ENCODE data around the gene CLDN7.

The CLDN7 gene

GRCh38 chr17:7284911-7285310 is 22.6 kb upstream of the CLDN7 start:
- no peak for DNase-seq

DNA sequence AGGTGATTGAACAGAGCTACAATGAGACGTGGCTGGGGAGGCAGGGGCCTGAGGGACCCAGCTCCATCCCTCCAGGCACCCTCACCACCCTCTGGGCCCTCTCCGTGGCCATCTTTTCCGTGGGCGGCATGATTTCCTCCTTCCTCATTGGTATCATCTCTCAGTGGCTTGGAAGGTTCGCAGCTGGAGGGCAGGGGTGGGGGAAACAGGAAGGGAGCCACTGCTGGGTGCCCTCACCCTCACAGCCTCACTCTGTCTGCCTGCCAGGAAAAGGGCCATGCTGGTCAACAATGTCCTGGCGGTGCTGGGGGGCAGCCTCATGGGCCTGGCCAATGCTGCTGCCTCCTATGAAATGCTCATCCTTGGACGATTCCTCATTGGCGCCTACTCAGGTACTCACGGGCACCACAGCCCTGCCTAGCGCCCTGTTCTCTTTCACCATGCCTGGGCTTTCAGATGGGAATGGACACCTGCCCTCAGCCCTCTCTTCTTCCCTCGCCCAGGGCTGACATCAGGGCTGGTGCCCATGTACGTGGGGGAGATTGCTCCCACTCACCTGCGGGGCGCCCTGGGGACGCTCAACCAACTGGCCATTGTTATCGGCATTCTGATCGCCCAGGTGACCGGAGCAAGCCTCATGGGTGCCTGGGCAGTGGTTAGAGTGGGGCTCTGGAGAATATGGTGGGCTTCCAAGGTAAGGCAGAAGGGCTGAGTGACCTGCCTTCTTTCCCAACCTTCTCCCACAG is 21.4 kb upstream of the CLDN7 start:
- DNase-seq: no peak

DNA sequence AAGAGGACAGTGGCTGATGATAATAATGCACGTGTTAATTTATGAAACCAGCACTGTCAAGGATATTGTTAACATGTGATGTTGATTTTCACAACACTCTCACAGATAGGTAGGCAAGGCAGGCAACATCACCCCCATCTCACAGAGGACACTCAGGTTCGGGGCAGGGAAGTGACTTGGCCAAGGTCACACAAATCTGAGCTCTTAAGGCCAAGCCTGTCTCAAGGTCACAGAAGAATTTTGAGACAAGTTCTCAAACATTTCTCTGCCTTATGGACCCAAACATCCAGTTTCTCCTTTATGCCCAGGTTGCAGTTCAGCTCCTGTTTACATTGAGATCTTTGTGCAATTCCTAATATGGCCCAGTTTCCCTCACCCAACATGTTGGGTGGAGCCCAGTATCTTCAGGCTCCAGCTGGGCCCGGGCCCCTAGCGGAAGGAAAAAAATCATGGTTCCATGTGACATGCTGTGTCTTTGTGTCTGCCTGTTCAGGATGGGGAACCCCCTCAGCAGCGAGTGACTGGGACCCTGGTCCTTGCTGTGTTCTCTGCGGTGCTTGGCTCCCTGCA is 20.6 kb upstream of the CLDN7 start:
- DNase-seq: no peak

- no peak for DNase-seq
Observed at GRCh38 chr17:7281953-7282751, 19.9 kb upstream of the CLDN7 start.

DNA sequence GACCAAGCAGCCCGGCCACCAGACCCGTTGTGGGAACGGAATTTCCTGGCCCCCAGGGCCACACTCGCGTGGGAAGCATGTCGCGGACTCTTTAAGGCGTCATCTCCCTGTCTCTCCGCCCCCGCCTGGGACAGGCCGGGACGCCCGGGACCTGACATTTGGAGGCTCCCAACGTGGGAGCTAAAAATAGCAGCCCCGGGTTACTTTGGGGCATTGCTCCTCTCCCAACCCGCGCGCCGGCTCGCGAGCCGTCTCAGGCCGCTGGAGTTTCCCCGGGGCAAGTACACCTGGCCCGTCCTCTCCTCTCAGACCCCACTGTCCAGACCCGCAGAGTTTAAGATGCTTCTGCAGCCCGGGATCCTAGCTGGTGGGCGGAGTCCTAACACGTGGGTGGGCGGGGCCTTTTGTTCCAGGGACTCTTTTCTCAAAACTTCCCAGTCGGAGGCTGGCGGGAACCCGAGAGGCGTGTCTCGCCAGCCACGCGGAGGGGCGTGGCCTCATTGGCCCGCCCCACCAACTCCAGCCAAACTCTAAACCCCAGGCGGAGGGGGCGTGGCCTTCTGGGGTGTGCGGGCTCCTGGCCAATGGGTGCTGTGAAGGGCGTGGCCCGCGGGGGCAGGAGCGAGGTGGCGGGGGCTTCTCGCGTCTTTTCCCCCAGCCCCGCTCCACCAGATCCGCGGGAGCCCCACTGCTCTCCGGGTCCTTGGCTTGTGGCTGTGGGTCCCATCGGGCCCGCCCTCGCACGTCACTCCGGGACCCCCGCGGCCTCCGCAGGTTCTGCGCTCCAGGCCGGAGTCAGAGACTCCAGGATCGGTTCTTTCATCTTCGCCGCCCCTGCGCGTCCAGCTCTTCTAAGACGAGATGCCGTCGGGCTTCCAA is 19.0 kb upstream of the CLDN7 start, which contains the start of gene SLC2A4:
TSS of gene SLC2A4 (plus strand) at position 645 of the 879 bp plus-strand sequence. CDS start at position 862, 217 bp downstream.
- DNase-seq: peak; percentile 61

- DNase-seq: no peak
Observed at GRCh38 chr17:7280519-7281073, 18.3 kb upstream of the CLDN7 start.

DNA sequence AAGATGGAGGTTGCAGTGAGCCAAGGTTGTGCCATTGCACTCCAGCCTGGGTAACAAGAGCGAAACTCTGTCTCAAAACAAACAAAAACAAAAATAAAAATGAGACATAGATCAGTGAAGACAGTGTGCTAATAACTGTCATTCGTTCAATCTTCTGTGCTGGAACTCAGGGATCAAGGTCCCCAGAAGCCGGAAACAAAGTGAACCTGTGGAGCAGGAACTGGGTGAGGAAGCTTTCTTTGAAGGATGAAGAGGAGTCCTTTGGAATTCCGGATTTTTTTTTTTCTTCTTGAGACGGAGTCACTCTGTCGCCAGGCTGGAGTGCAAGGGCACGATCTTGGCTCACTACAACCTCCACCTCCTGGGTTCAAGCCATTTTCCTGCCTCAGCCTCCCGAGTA is 17.2 kb upstream of the CLDN7 start:
- DNase-seq: no peak

DNA sequence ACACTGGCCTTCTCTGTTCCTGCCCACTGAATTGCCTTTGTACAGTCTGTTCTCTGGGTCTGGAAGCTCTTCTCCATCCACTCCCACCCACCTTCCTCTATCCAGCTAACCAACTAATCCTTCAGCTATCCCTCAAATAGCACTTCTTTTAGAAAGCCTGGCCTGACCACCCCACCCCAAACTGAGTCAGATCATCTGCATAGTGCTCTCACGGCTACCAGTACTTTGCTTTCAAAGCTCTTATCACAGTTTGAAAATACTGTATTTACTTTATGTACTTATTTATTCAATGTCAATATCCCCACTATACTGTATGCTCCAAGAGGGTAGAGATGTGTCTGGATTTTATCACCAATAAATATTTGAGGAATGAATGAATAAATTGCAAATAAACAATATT is 4.5 kb upstream of the CLDN7 start:
- no peak for DNase-seq

- no peak for DNase-seq
Observed at GRCh38 chr17:7263801-7264078, 1.5 kb upstream of the CLDN7 start.

GRCh38 chr17:7262935-7263800 is 890 bp upstream of the CLDN7 start:
- no peak for DNase-seq

DNA sequence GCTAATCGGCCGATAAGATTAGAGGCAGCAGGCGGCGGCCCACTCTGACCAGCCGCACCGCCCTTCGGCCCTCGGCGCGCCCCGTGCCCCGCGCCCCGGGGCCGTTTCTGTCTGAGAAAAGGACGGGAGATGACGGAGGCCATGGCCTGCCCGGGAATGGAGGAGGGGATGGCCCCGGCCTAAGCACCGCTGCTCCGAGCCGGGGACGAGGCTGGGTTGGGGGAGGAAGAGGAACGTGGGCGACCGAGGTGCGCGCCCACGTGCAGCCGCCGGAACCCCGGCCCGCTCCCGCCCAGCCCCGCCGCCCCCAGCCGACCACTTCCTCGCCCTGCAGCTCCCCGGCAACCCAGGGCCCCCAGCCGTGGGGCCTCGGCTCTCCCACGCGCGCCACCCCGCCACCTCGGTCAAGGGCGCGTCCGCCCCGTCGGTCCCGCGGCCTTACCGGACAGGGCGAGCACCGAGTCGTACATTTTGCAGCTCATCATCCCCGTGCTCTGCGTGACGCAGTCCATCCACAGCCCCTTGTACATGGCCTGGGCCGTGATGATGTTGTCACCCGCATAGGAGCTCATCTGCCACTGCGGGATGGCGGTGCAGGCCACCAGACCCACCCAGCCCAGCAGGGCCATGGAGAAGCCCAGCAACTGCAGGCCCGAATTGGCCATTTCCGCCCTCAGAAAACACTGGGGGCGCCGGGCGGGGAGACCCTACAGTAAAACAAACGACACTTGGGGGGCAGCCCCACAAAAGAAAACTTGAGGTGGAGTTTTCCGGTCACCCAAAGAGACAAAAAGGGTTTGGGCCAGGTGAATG is 693 bp downstream of the CLDN7 start:
- no peak for DNase-seq

DNA sequence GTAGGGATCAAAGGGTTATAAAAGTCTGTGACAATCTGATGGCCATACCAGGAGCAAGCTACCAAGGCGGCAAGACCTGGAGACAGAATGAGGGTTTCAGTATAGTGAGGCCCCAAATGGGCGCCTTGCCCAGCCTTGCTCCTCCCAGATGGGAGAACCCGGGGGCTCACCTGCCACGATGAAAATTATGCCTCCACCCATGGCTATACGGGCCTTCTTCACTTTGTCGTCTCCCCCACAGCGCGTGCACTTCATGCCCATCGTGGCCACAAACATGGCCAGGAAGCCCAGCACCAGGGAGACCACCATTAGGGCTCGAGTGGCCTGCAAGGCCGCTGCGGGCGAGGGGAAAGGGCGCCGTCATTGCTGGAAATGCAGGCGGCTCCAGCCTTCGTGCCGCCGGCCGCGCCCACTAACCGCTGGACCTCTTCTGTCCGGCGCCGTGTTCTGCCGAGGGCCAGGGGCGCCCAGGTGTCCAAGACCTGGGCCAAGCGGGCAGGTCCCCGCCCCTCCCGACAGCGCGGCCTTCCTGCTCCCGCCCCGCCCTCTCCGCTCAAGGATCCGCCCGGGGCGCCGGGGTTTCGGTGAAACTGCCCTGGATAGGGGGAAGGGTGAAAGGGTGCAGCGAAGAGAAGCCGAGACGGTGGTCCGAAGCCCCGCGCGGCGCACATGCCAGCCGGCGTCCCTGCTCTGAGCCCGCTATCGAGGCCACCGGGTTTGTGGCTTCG is 1.5 kb downstream of the CLDN7 start:
- DNase-seq: no peak

DNA sequence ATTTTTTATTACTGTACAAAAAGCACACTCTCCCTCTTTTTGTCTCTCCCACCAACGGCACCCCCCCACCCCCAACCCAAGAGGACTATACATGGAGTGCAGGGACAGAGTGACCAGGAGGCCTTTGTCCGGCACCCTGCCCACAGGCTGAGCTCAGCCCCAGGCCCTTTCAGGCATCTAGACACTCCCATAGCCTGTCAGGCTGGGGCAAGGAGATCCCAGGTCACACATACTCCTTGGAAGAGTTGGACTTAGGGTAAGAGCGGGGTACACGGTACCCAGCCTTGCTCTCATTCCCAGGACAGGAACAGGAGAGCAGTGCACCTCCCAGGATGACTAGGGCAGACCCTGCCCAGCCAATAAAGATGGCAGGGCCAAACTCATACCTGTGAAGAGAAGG is 2.1 kb downstream of the CLDN7 start:
- DNase-seq: no peak

DNA sequence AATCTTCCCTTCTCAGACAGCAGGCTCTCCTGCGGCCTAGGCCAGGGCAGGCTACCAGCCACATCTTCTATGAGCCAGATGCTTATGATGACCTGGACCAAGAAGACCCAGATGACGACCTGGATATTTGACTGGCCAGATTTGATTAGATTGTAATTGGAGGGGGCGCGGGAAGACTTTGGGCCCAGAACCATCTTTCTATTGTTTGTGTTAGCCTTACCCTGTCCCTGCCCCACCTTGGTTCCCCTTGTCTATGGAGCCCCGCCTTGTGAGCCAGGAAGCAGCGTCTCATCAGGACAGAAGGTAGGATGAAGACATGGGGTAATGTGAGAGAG is 2.8 kb downstream of the CLDN7 start:
- no peak for DNase-seq

GRCh38 chr17:7258731-7259554 is 3.3 kb downstream of the CLDN7 start:
- DNase-seq: no peak

DNA sequence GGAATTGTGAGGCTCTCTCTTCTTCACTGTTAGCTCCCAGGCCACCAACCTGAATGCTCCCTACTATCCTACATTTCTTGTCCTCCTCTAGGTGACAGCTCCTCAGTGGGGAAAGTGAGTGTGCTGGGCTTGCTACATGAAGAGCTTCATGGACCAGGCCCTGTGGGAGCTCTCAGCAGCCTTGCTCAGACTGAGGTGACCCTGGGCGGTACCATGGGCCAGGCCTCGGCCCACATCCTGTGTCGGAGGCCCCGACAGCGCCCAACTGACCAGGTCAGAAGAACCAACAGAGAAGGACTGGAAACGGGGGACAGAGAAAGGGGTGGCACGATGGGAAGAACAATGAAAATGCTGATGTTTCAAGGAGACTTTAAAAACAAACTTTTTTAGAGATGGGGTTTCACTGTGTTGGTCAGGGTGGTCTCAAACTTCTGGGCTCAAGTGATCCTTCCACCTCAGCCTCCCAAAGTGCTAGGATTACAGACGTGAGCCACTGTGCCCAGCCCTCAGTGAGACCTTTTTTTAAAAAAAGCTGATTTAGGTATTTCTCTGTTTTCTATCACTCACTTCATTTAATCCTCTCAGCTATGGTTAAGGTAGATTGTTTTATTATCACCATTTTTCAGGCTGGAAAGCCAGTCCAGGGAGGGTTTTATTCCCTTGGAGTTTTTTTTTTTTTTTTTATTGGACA is 5.4 kb downstream of the CLDN7 start:
- no peak for DNase-seq

DNA sequence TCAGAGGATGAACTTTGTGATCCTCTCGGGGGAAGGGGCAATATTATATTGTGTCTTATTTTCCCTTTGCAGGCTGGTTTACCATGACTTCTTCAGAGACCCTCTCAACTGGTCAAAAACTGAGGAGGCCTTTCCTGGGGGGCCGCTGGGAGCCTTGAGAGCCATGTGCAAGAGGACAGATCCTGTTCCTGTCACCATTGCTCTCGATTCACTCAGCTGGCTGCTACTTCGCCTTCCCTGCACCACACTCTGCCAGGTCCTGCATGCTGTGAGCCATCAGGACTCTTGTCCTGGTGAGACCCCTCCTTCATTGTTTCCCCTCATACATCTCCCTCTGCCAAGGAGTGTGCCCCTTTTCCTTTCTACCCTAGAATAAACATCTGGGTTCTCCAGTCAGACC is 7.8 kb downstream of the CLDN7 start:
- no peak for DNase-seq

- DNase-seq: no peak
Observed at GRCh38 chr17:7253082-7253481, 9.2 kb downstream of the CLDN7 start.
